ENCODE data around the gene ABR. TPM values are rescaled to one million over a fixed set of nuclear protein-coding genes. Genes with fewer than 3 reads are reported as not detected.
"Not testable (repeated sequence)": the region's sequence is repeated elsewhere in the genome, so short reads cannot be mapped to it uniquely, and the experiment has no call there.

ABR gene
- total RNA-seq, 1 experiment from 2014 or later = 172 TPM

- TF ChIP-seq TCF7L2 (IDR thresholded peaks at IDR 0.05; ENCODE audit: low read depth, low read length) (no peak; the same call in 1 of the 2 replicates), CTCF (IDR thresholded peaks at IDR 0.05) (peak; percentile 100), POLR2AphosphoS5 (IDR thresholded peaks at IDR 0.05; ENCODE audit: low read depth, low read length) (0 out of 2 replicates have a peak, but pooled peaks have one; percentile 35)
- TF ChIP-seq, protein P1, sequence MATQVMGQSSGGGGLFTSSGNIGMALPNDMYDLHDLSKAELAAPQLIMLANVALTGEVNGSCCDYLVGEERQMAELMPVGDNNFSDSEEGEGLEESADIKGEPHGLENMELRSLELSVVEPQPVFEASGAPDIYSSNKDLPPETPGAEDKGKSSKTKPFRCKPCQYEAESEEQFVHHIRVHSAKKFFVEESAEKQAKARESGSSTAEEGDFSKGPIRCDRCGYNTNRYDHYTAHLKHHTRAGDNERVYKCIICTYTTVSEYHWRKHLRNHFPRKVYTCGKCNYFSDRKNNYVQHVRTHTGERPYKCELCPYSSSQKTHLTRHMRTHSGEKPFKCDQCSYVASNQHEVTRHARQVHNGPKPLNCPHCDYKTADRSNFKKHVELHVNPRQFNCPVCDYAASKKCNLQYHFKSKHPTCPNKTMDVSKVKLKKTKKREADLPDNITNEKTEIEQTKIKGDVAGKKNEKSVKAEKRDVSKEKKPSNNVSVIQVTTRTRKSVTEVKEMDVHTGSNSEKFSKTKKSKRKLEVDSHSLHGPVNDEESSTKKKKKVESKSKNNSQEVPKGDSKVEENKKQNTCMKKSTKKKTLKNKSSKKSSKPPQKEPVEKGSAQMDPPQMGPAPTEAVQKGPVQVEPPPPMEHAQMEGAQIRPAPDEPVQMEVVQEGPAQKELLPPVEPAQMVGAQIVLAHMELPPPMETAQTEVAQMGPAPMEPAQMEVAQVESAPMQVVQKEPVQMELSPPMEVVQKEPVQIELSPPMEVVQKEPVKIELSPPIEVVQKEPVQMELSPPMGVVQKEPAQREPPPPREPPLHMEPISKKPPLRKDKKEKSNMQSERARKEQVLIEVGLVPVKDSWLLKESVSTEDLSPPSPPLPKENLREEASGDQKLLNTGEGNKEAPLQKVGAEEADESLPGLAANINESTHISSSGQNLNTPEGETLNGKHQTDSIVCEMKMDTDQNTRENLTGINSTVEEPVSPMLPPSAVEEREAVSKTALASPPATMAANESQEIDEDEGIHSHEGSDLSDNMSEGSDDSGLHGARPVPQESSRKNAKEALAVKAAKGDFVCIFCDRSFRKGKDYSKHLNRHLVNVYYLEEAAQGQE (IDR thresholded peaks at IDR 0.05; ENCODE audit: insufficient read depth in 1 of 2, low read depth in 2 of 2, low read length in 1 of 2) = no peak
- DNase-seq (ENCODE audit: low read depth, low spot score) = peak; percentile 92
- Histone ChIP-seq H3K4me1 (ENCODE audit: control insufficient read depth, insufficient read depth, low read length) (peaks cover 32% of the 10 kb centered on the region), H3K27me3 (ENCODE audit: control insufficient read depth, insufficient read depth, low read length) (no peaks in the 10 kb centered on the region), H3K9me3 (ENCODE audit: control insufficient read depth, insufficient read depth, low read depth, low read length) (no peaks in the 10 kb centered on the region), H3K27ac (ENCODE audit: low read length) (peak within 1 kb of the TSS; percentile 82), H3K36me3 (ENCODE audit: control insufficient read depth, insufficient read depth, low read length) (peaks cover 6% of the 10 kb centered on the region), H3K4me3 (ENCODE audit: low read depth in 2 of 2, low read length in 2 of 2) (peak within 1 kb of the TSS; percentile 92 to 98)
- ChIA-PET POLR2A (interaction anchor here (0.7 kb wide), 1 partner anchor 329 kb away, joined by 11 read pairs; no protein-coding TSS in a partner anchor), CTCF (interaction anchor here (0.5 kb wide), 1 partner anchor 747 kb away, joined by 4 read pairs; no protein-coding TSS in a partner anchor)
- no TSS peak for BruUV-seq (replicated peaks)
- in situ Hi-C loops (cut with HindIII; ENCODE audit: low pct_unique_long_range_greater_than_20kb, low sequenced_read_pairs) = no loop called here
- intact Hi-C loops (cut with micrococcal nuclease; ENCODE audit: unreplicated experiment) = no loop called here
- peak; percentile 94 for ATAC-seq
Measured at GRCh38 chr17:996554-997344, 183.0 kb downstream of the ABR start, which contains the start of gene TIMM22. Gene TIMM22 (plus strand): TSS chr17:997129. CDS start chr17:997143, 14 bp downstream.

DNA sequence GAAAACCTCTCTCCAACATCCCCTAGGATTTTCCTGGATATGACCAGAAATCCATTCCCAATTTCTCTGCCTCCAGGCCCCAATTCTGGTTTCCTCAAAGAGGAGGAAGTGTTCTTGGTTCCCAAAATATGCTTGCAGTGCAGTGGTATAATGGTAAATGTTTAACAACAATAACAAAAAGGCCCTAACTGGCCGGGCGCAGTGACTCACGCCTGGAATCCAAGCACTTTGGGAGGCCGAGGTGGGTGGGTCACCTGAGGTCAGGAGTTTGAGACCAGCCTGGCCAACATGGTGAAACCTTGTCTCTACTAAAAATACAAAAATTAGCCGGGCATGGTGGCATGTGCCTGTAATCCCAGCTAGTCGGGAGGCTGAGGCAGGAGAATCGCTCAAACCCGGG lies 184.5 kb downstream of the ABR start:
- not testable (repeated sequence) for BruUV-seq (replicated peaks)

GRCh38 chr17:992933-993332 lies 186.8 kb downstream of the ABR start:
- in situ Hi-C loops (cut with HindIII; ENCODE audit: low pct_unique_long_range_greater_than_20kb, low sequenced_read_pairs) (no loop called here), intact Hi-C loops (cut with micrococcal nuclease; ENCODE audit: unreplicated experiment) (no loop called here)
- no peaks in the 10 kb centered on the region for H3K27me3 ChIP-seq (ENCODE audit: control insufficient read depth, insufficient read depth, low read length)

More for the DNA sequence above, 184.5 kb downstream of the ABR start:
- H3K4me3 ChIP-seq (ENCODE audit: low read depth in 2 of 2, low read length in 2 of 2); intact Hi-C loops (cut with micrococcal nuclease; ENCODE audit: unreplicated experiment); H3K27me3 ChIP-seq (ENCODE audit: control insufficient read depth, insufficient read depth, low read length); DNase-seq (ENCODE audit: low read depth, low spot score); CTCF ChIA-PET; POLR2A ChIA-PET; in situ Hi-C loops (cut with HindIII; ENCODE audit: low pct_unique_long_range_greater_than_20kb, low sequenced_read_pairs); H3K9me3 ChIP-seq (ENCODE audit: control insufficient read depth, insufficient read depth, low read depth, low read length); H3K27ac ChIP-seq (ENCODE audit: low read length); H3K36me3 ChIP-seq (ENCODE audit: control insufficient read depth, insufficient read depth, low read length); ATAC-seq: not testable (repeated sequence)
- H3K4me1 ChIP-seq (ENCODE audit: control insufficient read depth, insufficient read depth, low read length) = peaks cover 18% of the 10 kb centered on the region

More at GRCh38 chr17:992933-993332, 186.8 kb downstream of the ABR start:
- ChIA-PET POLR2A (no interaction called here), CTCF (no interaction called here)
- Histone ChIP-seq H3K36me3 (ENCODE audit: control insufficient read depth, insufficient read depth, low read length) (no peaks in the 10 kb centered on the region; the same call in 1 of the 2 replicates), H3K27ac (ENCODE audit: low read length) (no peak overlapping the region), H3K4me3 (ENCODE audit: low read depth in 2 of 2, low read length in 2 of 2) (no peak overlapping the region), H3K4me1 (ENCODE audit: control insufficient read depth, insufficient read depth, low read length) (peaks cover 1% of the 10 kb centered on the region), H3K9me3 (ENCODE audit: control insufficient read depth, insufficient read depth, low read depth, low read length) (no peaks in the 10 kb centered on the region)
- DNase-seq (ENCODE audit: low read depth, low spot score) (no peak), ATAC-seq (no peak)
- TF ChIP-seq, protein P1 (IDR thresholded peaks at IDR 0.05; ENCODE audit: insufficient read depth in 1 of 2, low read depth in 2 of 2, low read length in 1 of 2) = no peak
- TF ChIP-seq CTCF (IDR thresholded peaks at IDR 0.05) = no peak
- TF ChIP-seq POLR2AphosphoS5 (IDR thresholded peaks at IDR 0.05; ENCODE audit: low read depth, low read length) = no peak
- no peak for TF ChIP-seq TCF7L2 (IDR thresholded peaks at IDR 0.05; ENCODE audit: low read depth, low read length)
- BruUV-seq (replicated peaks) = no TSS peak
